ENCODE measurements around the gene TMEM185B.

The TMEM185B gene

GRCh38 chr2:120231974-120232635, 8.9 kb upstream of the TMEM185B start:
- DNase-seq (ENCODE audit: low read depth, low spot score): peak; percentile 54

GRCh38 chr2:120231564-120231973, 8.4 kb upstream of the TMEM185B start:
- DNase-seq (ENCODE audit: low read depth, low spot score): no peak

GRCh38 chr2:120230515-120231471, 7.6 kb upstream of the TMEM185B start:
- DNase-seq (ENCODE audit: low read depth, low spot score): no peak

GRCh38 chr2:120229341-120229740, 6.1 kb upstream of the TMEM185B start:
- DNase-seq (ENCODE audit: low read depth, low spot score): no peak

GRCh38 chr2:120228503-120228902, 5.3 kb upstream of the TMEM185B start:
- no peak for DNase-seq (ENCODE audit: low read depth, low spot score)

- peak; percentile 11 for DNase-seq (ENCODE audit: low read depth, low spot score)
These were observed 4.2 kb upstream of the TMEM185B start for GRCh38 chr2:120227111-120227991.

GRCh38 chr2:120226316-120226715, 3.1 kb upstream of the TMEM185B start:
- no peak for DNase-seq (ENCODE audit: low read depth, low spot score)

GRCh38 chr2:120225549-120226065, 2.4 kb upstream of the TMEM185B start:
- DNase-seq (ENCODE audit: low read depth, low spot score): no peak

- DNase-seq (ENCODE audit: low read depth, low spot score): no peak
These were observed 1.7 kb upstream of the TMEM185B start for GRCh38 chr2:120224735-120225548.

- no peak for DNase-seq (ENCODE audit: low read depth, low spot score)
These were observed 1.1 kb upstream of the TMEM185B start for GRCh38 chr2:120224256-120224655.

- no peak for DNase-seq (ENCODE audit: low read depth, low spot score)
These were observed 790 bp downstream of the TMEM185B start for GRCh38 chr2:120222186-120223033.

- DNase-seq (ENCODE audit: low read depth, low spot score): no peak
These were observed 1.6 kb downstream of the TMEM185B start for GRCh38 chr2:120221616-120222015.

GRCh38 chr2:120220756-120221155, 2.4 kb downstream of the TMEM185B start:
- DNase-seq (ENCODE audit: low read depth, low spot score): no peak

- DNase-seq (ENCODE audit: low read depth, low spot score): no peak
These were observed 3.4 kb downstream of the TMEM185B start for GRCh38 chr2:120219766-120220165.

- no peak for DNase-seq (ENCODE audit: low read depth, low spot score)
These were observed 3.9 kb downstream of the TMEM185B start for GRCh38 chr2:120219291-120219690.

GRCh38 chr2:120218181-120218580, 5.0 kb downstream of the TMEM185B start:
- no peak for DNase-seq (ENCODE audit: low read depth, low spot score)

- no peak for DNase-seq (ENCODE audit: low read depth, low spot score)
These were observed 12.9 kb downstream of the TMEM185B start for GRCh38 chr2:120210270-120210693.

- no peak for DNase-seq (ENCODE audit: low read depth, low spot score)
These were observed 13.6 kb downstream of the TMEM185B start for GRCh38 chr2:120209427-120210269.

Measured in activated naive CD8-positive, alpha-beta T cell treated with anti-CD3 and anti-CD28 coated beads, Interleukin-2, amount 50 U/mL, for 16 hours (primary cell).